ENCODE results near the gene SMKR1.
"Not testable (repeated sequence)": the region's sequence is repeated elsewhere in the genome, so short reads cannot be mapped to it uniquely, and the experiment has no call there.

Gene SMKR1

GRCh38 chr7:129529643-129530042, 27.3 kb downstream of the SMKR1 start:
- DNase-seq (ENCODE audit: low read depth): no peak

GRCh38 chr7:129530795-129531391, 28.6 kb downstream of the SMKR1 start:
- no peak for DNase-seq (ENCODE audit: low read depth)

GRCh38 chr7:129531721-129532120, 29.4 kb downstream of the SMKR1 start:
- DNase-seq (ENCODE audit: low read depth): no peak

- no peak for DNase-seq (ENCODE audit: low read depth)
Measured at GRCh38 chr7:129532375-129532774, 30.0 kb downstream of the SMKR1 start.

GRCh38 chr7:129534558-129535274, 32.4 kb downstream of the SMKR1 start:
- not testable (repeated sequence) for DNase-seq (ENCODE audit: low read depth)

- DNase-seq (ENCODE audit: low read depth): no peak
Measured at GRCh38 chr7:129535896-129536295, 33.6 kb downstream of the SMKR1 start.

- DNase-seq (ENCODE audit: low read depth): no peak
Measured at GRCh38 chr7:129536323-129536722, 34.0 kb downstream of the SMKR1 start.

GRCh38 chr7:129538790-129539189, 36.5 kb downstream of the SMKR1 start:
- DNase-seq (ENCODE audit: low read depth): no peak

- DNase-seq (ENCODE audit: low read depth): no peak
Measured at GRCh38 chr7:129540340-129540739, 38.0 kb downstream of the SMKR1 start.

- DNase-seq (ENCODE audit: low read depth): no peak
Measured at GRCh38 chr7:129544700-129545099, 42.4 kb downstream of the SMKR1 start.

GRCh38 chr7:129550693-129551360, 48.5 kb downstream of the SMKR1 start:
- no peak for DNase-seq (ENCODE audit: low read depth)

GRCh38 chr7:129553899-129554461, 51.6 kb downstream of the SMKR1 start:
- DNase-seq (ENCODE audit: low read depth): peak; percentile 9

GRCh38 chr7:129556607-129557133, 54.3 kb downstream of the SMKR1 start:
- DNase-seq (ENCODE audit: low read depth): no peak

- DNase-seq (ENCODE audit: low read depth): no peak
Measured at GRCh38 chr7:129557686-129558481, 55.6 kb downstream of the SMKR1 start.

- DNase-seq (ENCODE audit: low read depth): no peak
Measured at GRCh38 chr7:129559564-129559963, 57.2 kb downstream of the SMKR1 start.

GRCh38 chr7:129560831-129561230, 58.5 kb downstream of the SMKR1 start:
- DNase-seq (ENCODE audit: low read depth): no peak

- no peak for DNase-seq (ENCODE audit: low read depth)
Measured at GRCh38 chr7:129561677-129562359, 59.5 kb downstream of the SMKR1 start.
